ENCODE results near the gene MLYCD. TPM values are rescaled to one million over a fixed set of nuclear protein-coding genes. Genes with fewer than 3 reads are reported as not detected.
A peak's percentile ranks its signal among the peaks of the same experiment; 100 is the strongest.

MLYCD gene
- total RNA-seq (10 to 100 TPM in 1 of 2 experiments, 1 to 10 TPM in 1; 9.7 to 11.1 TPM), polyA plus RNA-seq (1 to 10 TPM in 1 of 2 donors, under 1 TPM in 1; 0.81 to 2.8 TPM)

- DNase-seq: peak; percentile 67 to 77 (median 70)
- no peaks in the 10 kb centered on the region for H3K27me3 ChIP-seq (ENCODE audit: insufficient read depth, low read length)
- H3K27ac ChIP-seq (ENCODE audit: low read depth, low read length): peak within 1 kb of the TSS; percentile 53
- H3K4me1 ChIP-seq (ENCODE audit: insufficient read depth, low read length): peaks cover 22% of the 10 kb centered on the region
- Mint-ChIP-seq H3K4me1 (peaks cover 23 to 45% (median 31%) of the 10 kb centered on the region in 4 donors), H3K4me3 (peak within 1 kb of the TSS; percentile 90 to 98 (median 92)), H3K9me3 (no peaks in the 10 kb centered on the region), H3K27me3 (peaks cover 2% of the 10 kb centered on the region in 2 donors), H3K27ac (peak within 1 kb of the TSS; percentile 51 to 97 (median 90)), H3K36me3 (peaks cover 0 to 5% of the 10 kb centered on the region in 2 donors)
- ChIA-PET POLR2A (ENCODE audit: partially characterized antibody) (interaction anchor here (0.9 to 2.0 kb wide), 4 partner anchors 72 to 288 kb away, joined by 3 to 17 read pairs (median 4); partner anchors contain the start of genes HSBP1, MBTPS1 and TAF1C), CTCF (ENCODE audit: partially characterized antibody) (no interaction called here)
- H3K4me3 ChIP-seq (ENCODE audit: low read length in 2 of 2): peak within 1 kb of the TSS; percentile 67 to 73
- intact Hi-C loops (cut with micrococcal nuclease): loop anchor here (1.0 to 5.0 kb wide), 2 partner anchors 71 to 91 kb away; partner anchors contain the start of gene HSBP1
- H3K36me3 ChIP-seq (ENCODE audit: insufficient read depth, low read length): no peaks in the 10 kb centered on the region
- no peaks in the 10 kb centered on the region for H3K9me3 ChIP-seq (ENCODE audit: control insufficient read depth in 1 of 2, low read length in 2 of 2)
Measured at GRCh38 chr16:83898463-83899271, at the start of gene MLYCD. MLYCD (plus strand) TSS chr16:83899115; CDS start chr16:83899145, 30 bp downstream.

GRCh38 chr16:83849421-83849820 lies 49.5 kb upstream of the MLYCD start:
- ChIA-PET CTCF (ENCODE audit: partially characterized antibody) (no interaction called here), POLR2A (ENCODE audit: partially characterized antibody) (no interaction called here)
- DNase-seq: no peak
- Histone ChIP-seq H3K9me3 (ENCODE audit: control insufficient read depth in 1 of 2, low read length in 2 of 2) (no peaks in the 10 kb centered on the region), H3K4me1 (ENCODE audit: insufficient read depth, low read length) (no peaks in the 10 kb centered on the region), H3K4me3 (ENCODE audit: low read length in 2 of 2) (no peak overlapping the region), H3K27ac (ENCODE audit: low read depth, low read length) (no peak overlapping the region), H3K27me3 (ENCODE audit: insufficient read depth, low read length) (no peaks in the 10 kb centered on the region), H3K36me3 (ENCODE audit: insufficient read depth, low read length) (no peaks in the 10 kb centered on the region)
- peaks cover 0 to 1% (median 0%) of the 10 kb centered on the region in 8 donors for H3K9me3 Mint-ChIP-seq
- H3K36me3 Mint-ChIP-seq: no peaks in the 10 kb centered on the region
- H3K4me3 Mint-ChIP-seq: no peak overlapping the region
- no peaks in the 10 kb centered on the region for H3K4me1 Mint-ChIP-seq
- no peak overlapping the region for H3K27ac Mint-ChIP-seq
- peaks cover 4 to 8% of the 10 kb centered on the region in 2 donors for H3K27me3 Mint-ChIP-seq
- intact Hi-C loops (cut with micrococcal nuclease): no loop called here

GRCh38 chr16:83850947-83851346 lies 48.0 kb upstream of the MLYCD start:
- H3K4me3 ChIP-seq (ENCODE audit: low read length in 2 of 2): no peak overlapping the region
- CTCF ChIA-PET (ENCODE audit: partially characterized antibody): no interaction called here
- Mint-ChIP-seq H3K4me3 (no peak overlapping the region), H3K9me3 (peaks cover 0 to 1% (median 0%) of the 10 kb centered on the region in 8 donors), H3K27me3 (peaks cover 4 to 8% of the 10 kb centered on the region in 2 donors), H3K4me1 (no peaks in the 10 kb centered on the region), H3K27ac (no peak overlapping the region), H3K36me3 (no peaks in the 10 kb centered on the region)
- no peaks in the 10 kb centered on the region for H3K4me1 ChIP-seq (ENCODE audit: insufficient read depth, low read length)
- H3K27me3 ChIP-seq (ENCODE audit: insufficient read depth, low read length): no peaks in the 10 kb centered on the region
- POLR2A ChIA-PET (ENCODE audit: partially characterized antibody): no interaction called here
- no peaks in the 10 kb centered on the region for H3K9me3 ChIP-seq (ENCODE audit: control insufficient read depth in 1 of 2, low read length in 2 of 2)
- H3K27ac ChIP-seq (ENCODE audit: low read depth, low read length): no peak overlapping the region
- H3K36me3 ChIP-seq (ENCODE audit: insufficient read depth, low read length): no peaks in the 10 kb centered on the region
- no peak for DNase-seq
- intact Hi-C loops (cut with micrococcal nuclease): no loop called here

DNA sequence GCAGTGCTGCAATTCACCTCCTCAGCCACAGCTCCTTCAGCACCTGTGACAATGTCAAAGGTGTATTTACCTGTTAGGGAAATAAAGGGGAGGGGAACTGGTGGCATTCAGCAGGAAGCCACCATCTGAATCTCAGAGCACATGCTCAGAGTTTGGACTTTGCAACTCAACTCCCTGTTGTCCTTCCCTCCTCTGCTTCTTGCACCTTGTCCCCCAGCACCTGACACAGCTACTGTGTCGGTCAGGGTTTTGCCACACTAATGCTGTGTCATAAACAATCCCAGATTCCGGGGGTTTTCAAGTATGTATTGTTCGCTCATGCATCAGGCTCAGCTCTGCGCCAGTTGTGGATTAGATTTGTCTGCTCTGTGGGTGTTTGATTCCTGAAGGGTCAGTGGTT lies 47.4 kb upstream of the MLYCD start:
- Mint-ChIP-seq H3K4me1 (no peaks in the 10 kb centered on the region), H3K27ac (no peak overlapping the region), H3K36me3 (no peaks in the 10 kb centered on the region), H3K27me3 (peaks cover 4 to 8% of the 10 kb centered on the region in 2 donors), H3K4me3 (no peak overlapping the region), H3K9me3 (peaks cover 0 to 1% (median 0%) of the 10 kb centered on the region in 8 donors)
- intact Hi-C loops (cut with micrococcal nuclease): no loop called here
- Histone ChIP-seq H3K9me3 (ENCODE audit: control insufficient read depth in 1 of 2, low read length in 2 of 2) (no peaks in the 10 kb centered on the region), H3K4me3 (ENCODE audit: low read length in 2 of 2) (no peak overlapping the region), H3K27me3 (ENCODE audit: insufficient read depth, low read length) (no peaks in the 10 kb centered on the region), H3K27ac (ENCODE audit: low read depth, low read length) (no peak overlapping the region), H3K4me1 (ENCODE audit: insufficient read depth, low read length) (no peaks in the 10 kb centered on the region), H3K36me3 (ENCODE audit: insufficient read depth, low read length) (no peaks in the 10 kb centered on the region)
- ChIA-PET CTCF (ENCODE audit: partially characterized antibody) (no interaction called here), POLR2A (ENCODE audit: partially characterized antibody) (no interaction called here)
- no peak for DNase-seq

- H3K9me3 ChIP-seq (ENCODE audit: control insufficient read depth in 1 of 2, low read length in 2 of 2): no peaks in the 10 kb centered on the region
- ChIA-PET CTCF (ENCODE audit: partially characterized antibody) (no interaction called here), POLR2A (ENCODE audit: partially characterized antibody) (no interaction called here)
- no peaks in the 10 kb centered on the region for H3K27me3 ChIP-seq (ENCODE audit: insufficient read depth, low read length)
- H3K27ac Mint-ChIP-seq: no peak overlapping the region
- intact Hi-C loops (cut with micrococcal nuclease): no loop called here
- no peak overlapping the region for H3K27ac ChIP-seq (ENCODE audit: low read depth, low read length)
- no peaks in the 10 kb centered on the region for H3K4me1 Mint-ChIP-seq
- H3K4me3 Mint-ChIP-seq: no peak overlapping the region
- H3K4me1 ChIP-seq (ENCODE audit: insufficient read depth, low read length): no peaks in the 10 kb centered on the region
- DNase-seq: no peak
- no peaks in the 10 kb centered on the region for H3K36me3 ChIP-seq (ENCODE audit: insufficient read depth, low read length)
- peaks cover 0 to 1% (median 0%) of the 10 kb centered on the region in 8 donors for H3K9me3 Mint-ChIP-seq
- H3K27me3 Mint-ChIP-seq: peaks cover 6 to 12% of the 10 kb centered on the region in 2 donors
- no peak overlapping the region for H3K4me3 ChIP-seq (ENCODE audit: low read length in 2 of 2)
- H3K36me3 Mint-ChIP-seq: no peaks in the 10 kb centered on the region
Measured at GRCh38 chr16:83852774-83853173, 46.1 kb upstream of the MLYCD start.

DNA sequence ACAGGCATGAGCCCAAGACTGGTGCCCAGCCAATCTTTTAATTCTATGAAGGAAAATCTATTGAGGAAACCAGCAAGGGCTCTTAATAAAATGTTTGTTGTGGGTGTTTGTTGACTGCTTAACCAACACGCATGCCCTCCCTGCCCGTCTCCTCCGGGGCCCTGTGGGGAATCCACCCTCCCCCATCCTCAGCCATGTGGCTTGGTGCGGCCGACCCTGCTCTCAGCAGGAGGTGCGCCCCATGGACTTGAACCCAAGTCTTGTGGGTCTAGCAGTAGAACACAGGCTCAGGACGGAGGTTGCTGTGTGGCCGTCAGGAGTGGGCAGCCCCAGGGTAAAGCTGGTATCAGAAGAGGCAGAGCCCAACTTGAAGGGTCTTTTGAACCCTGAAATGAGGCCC lies 45.1 kb upstream of the MLYCD start:
- intact Hi-C loops (cut with micrococcal nuclease): no loop called here
- H3K9me3 ChIP-seq (ENCODE audit: control insufficient read depth in 1 of 2, low read length in 2 of 2): no peaks in the 10 kb centered on the region
- Mint-ChIP-seq H3K27me3 (peaks cover 9 to 15% of the 10 kb centered on the region in 2 donors), H3K4me1 (no peaks in the 10 kb centered on the region), H3K9me3 (peaks cover 0 to 3% (median 0%) of the 10 kb centered on the region in 8 donors), H3K4me3 (no peak overlapping the region), H3K27ac (peak overlapping the region in 1 of 7 donors; percentile 13), H3K36me3 (no peaks in the 10 kb centered on the region)
- POLR2A ChIA-PET (ENCODE audit: partially characterized antibody): no interaction called here
- no peaks in the 10 kb centered on the region for H3K36me3 ChIP-seq (ENCODE audit: insufficient read depth, low read length)
- no peak for DNase-seq
- H3K27ac ChIP-seq (ENCODE audit: low read depth, low read length): no peak overlapping the region
- no peak overlapping the region for H3K4me3 ChIP-seq (ENCODE audit: low read length in 2 of 2)
- CTCF ChIA-PET (ENCODE audit: partially characterized antibody): no interaction called here
- no peaks in the 10 kb centered on the region for H3K27me3 ChIP-seq (ENCODE audit: insufficient read depth, low read length)
- no peaks in the 10 kb centered on the region for H3K4me1 ChIP-seq (ENCODE audit: insufficient read depth, low read length)

DNA sequence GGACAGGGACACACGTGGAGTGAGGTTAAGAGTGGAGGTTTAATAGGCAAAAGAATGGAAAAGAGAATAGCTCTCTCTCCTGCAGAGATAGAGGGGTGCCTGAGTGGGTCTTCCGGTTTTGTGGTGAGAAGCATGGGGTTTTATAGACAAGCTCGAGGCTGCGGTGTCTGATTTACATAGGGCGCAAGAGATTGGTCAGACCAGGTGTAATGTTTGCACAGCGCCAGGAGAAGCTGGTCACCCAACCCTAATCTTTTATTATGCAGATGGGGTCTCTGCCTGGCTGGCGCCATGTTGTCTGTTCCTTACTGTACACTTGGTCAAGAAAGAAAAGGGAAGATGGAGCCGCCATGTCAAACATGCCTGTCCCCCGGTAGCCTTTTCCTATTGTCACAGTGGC lies 44.5 kb upstream of the MLYCD start:
- Mint-ChIP-seq H3K36me3 (no peaks in the 10 kb centered on the region), H3K27ac (no peak overlapping the region), H3K4me1 (no peaks in the 10 kb centered on the region), H3K4me3 (no peak overlapping the region), H3K9me3 (peaks cover 0 to 2% (median 0%) of the 10 kb centered on the region in 8 donors), H3K27me3 (peaks cover 9 to 15% of the 10 kb centered on the region in 2 donors)
- CTCF ChIA-PET (ENCODE audit: partially characterized antibody): no interaction called here
- Histone ChIP-seq H3K9me3 (ENCODE audit: control insufficient read depth in 1 of 2, low read length in 2 of 2) (no peaks in the 10 kb centered on the region), H3K4me3 (ENCODE audit: low read length in 2 of 2) (no peak overlapping the region), H3K27me3 (ENCODE audit: insufficient read depth, low read length) (no peaks in the 10 kb centered on the region), H3K4me1 (ENCODE audit: insufficient read depth, low read length) (no peaks in the 10 kb centered on the region), H3K27ac (ENCODE audit: low read depth, low read length) (no peak overlapping the region), H3K36me3 (ENCODE audit: insufficient read depth, low read length) (no peaks in the 10 kb centered on the region)
- POLR2A ChIA-PET (ENCODE audit: partially characterized antibody): no interaction called here
- no peak for DNase-seq
- intact Hi-C loops (cut with micrococcal nuclease): no loop called here
